Measurements from ENCODE around the gene NCS1. TPM values are rescaled to one million over a fixed set of nuclear protein-coding genes. Genes with fewer than 3 reads are reported as not detected.

The NCS1 gene
- total RNA-seq, 1 experiment from 2014 or later = 58.6 TPM

DNA sequence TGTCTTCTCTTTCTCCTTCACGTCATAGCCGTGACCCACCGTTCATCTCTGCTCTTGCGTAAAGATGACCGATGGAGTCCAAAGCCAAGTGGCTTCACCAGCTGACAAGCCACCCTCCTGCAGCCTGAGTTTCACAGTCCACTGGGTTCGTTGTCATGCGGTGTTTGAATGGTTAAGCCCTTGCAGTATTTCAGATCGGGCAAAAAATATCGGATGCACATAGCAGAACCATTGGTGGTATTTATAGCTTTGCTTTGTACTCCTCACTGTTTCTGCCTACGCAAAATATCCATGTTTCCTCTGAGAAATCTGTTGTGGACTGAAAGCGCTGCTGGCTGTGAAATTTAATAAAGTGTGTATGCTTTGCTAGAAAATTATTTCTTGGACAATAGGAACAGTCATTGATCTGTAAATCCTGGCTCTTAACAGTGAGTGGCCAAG lies 34.5 kb upstream of the NCS1 start:
- Histone ChIP-seq H3K27me3 (replicated peaks; ENCODE audit: insufficient read depth, low read depth, low read length, poor library complexity) (no peaks in the 10 kb centered on the region), H3K27ac (ENCODE audit: low read depth, low read length, poor library complexity, severe bottlenecking) (no peak overlapping the region), H3K9me3 (ENCODE audit: low read depth, low read length, poor library complexity, severe bottlenecking) (no peaks in the 10 kb centered on the region), H3K36me3 (ENCODE audit: insufficient read depth, low read length, poor library complexity, severe bottlenecking) (peaks cover 3% of the 10 kb centered on the region), H3K4me3 (ENCODE audit: low read depth, low read length, poor library complexity, severe bottlenecking) (no peak overlapping the region), H3K4me1 (ENCODE audit: insufficient read depth, low read length, poor library complexity, severe bottlenecking) (no peaks in the 10 kb centered on the region)
- intact Hi-C loops (cut with micrococcal nuclease; ENCODE audit: unreplicated experiment) = no loop called here
- no peak for DNase-seq (ENCODE audit: low spot score)
- no peak for TF ChIP-seq EZH2 (IDR thresholded peaks at IDR 0.05; ENCODE audit: borderline replicate concordance, low read depth, low read length, poor library complexity, severe bottlenecking)
- TF ChIP-seq, protein P1, sequence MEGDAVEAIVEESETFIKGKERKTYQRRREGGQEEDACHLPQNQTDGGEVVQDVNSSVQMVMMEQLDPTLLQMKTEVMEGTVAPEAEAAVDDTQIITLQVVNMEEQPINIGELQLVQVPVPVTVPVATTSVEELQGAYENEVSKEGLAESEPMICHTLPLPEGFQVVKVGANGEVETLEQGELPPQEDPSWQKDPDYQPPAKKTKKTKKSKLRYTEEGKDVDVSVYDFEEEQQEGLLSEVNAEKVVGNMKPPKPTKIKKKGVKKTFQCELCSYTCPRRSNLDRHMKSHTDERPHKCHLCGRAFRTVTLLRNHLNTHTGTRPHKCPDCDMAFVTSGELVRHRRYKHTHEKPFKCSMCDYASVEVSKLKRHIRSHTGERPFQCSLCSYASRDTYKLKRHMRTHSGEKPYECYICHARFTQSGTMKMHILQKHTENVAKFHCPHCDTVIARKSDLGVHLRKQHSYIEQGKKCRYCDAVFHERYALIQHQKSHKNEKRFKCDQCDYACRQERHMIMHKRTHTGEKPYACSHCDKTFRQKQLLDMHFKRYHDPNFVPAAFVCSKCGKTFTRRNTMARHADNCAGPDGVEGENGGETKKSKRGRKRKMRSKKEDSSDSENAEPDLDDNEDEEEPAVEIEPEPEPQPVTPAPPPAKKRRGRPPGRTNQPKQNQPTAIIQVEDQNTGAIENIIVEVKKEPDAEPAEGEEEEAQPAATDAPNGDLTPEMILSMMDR (conservative IDR thresholded peaks at IDR 0.05; ENCODE audit: low read depth, low read length) = no peak
- no TSS peak for BruUV-seq (replicated peaks)
- ChIA-PET CTCF (no interaction called here), POLR2A (ENCODE audit: low non-redundant PET) (no interaction called here)

DNA sequence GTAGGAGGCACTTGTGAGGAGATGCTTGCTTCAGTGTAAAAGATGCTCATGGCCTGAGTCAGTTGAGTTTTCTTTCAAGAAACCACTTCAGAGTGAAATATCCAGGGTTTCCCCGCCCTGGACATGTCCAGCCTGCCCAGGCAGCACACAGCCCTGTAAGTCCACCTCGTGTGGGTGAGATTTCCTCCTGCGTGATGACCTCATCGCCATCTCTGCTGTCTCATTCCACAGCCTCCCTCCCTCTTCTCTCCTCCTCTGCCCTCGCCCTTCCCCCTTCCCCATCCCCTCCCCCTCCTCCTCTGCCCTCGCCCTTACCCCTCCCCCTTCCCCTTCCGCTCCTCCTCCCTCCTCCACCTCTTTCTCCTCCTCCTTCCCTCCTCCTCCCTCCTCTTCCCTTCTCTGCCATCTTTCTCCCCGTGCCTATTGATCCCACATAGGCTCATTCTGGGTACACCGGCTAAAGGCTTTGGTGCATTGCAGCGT lies 34.0 kb upstream of the NCS1 start:
- DNase-seq (ENCODE audit: low spot score) = no peak

DNA sequence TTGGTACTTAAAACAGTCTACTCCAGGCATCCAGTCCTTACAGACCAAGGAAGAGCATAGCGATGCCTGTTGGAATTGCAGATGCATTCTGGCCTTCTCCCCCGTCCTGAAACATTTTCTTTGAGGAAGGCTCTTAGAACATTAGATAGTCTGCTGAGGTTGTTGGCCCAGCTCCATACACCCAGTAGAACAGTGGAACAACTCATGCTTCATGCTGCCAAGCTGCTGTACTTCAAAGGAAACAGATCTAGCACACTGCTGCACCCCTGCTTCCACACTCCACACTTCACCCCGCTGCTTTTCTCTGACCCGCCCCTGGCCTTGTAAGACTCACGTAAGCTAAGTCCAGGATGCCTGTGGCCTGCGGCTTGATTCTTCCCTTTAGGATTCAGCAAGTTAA lies 33.4 kb upstream of the NCS1 start:
- H3K4me1 ChIP-seq (ENCODE audit: insufficient read depth, low read length, poor library complexity, severe bottlenecking) = no peaks in the 10 kb centered on the region
- H3K27me3 ChIP-seq (replicated peaks; ENCODE audit: insufficient read depth, low read depth, low read length, poor library complexity) = no peaks in the 10 kb centered on the region
- no peak overlapping the region for H3K27ac ChIP-seq (ENCODE audit: low read depth, low read length, poor library complexity, severe bottlenecking)
- no peak for TF ChIP-seq EZH2 (IDR thresholded peaks at IDR 0.05; ENCODE audit: borderline replicate concordance, low read depth, low read length, poor library complexity, severe bottlenecking)
- TF ChIP-seq, protein P1 (conservative IDR thresholded peaks at IDR 0.05; ENCODE audit: low read depth, low read length) = no peak
- H3K9me3 ChIP-seq (ENCODE audit: low read depth, low read length, poor library complexity, severe bottlenecking) = no peaks in the 10 kb centered on the region
- ChIA-PET POLR2A (ENCODE audit: low non-redundant PET) (no interaction called here), CTCF (no interaction called here)
- no peak for DNase-seq (ENCODE audit: low spot score)
- peaks cover 3% of the 10 kb centered on the region for H3K36me3 ChIP-seq (ENCODE audit: insufficient read depth, low read length, poor library complexity, severe bottlenecking)
- BruUV-seq (replicated peaks) = no TSS peak
- intact Hi-C loops (cut with micrococcal nuclease; ENCODE audit: unreplicated experiment) = no loop called here
- no peak overlapping the region for H3K4me3 ChIP-seq (ENCODE audit: low read depth, low read length, poor library complexity, severe bottlenecking)

More for the DNA sequence above, 34.0 kb upstream of the NCS1 start:
- Histone ChIP-seq H3K27ac (ENCODE audit: low read depth, low read length, poor library complexity, severe bottlenecking) (no peak overlapping the region), H3K27me3 (replicated peaks; ENCODE audit: insufficient read depth, low read depth, low read length, poor library complexity) (no peaks in the 10 kb centered on the region), H3K4me1 (ENCODE audit: insufficient read depth, low read length, poor library complexity, severe bottlenecking) (no peaks in the 10 kb centered on the region), H3K4me3 (ENCODE audit: low read depth, low read length, poor library complexity, severe bottlenecking) (no peak overlapping the region), H3K36me3 (ENCODE audit: insufficient read depth, low read length, poor library complexity, severe bottlenecking) (peaks cover 3% of the 10 kb centered on the region), H3K9me3 (ENCODE audit: low read depth, low read length, poor library complexity, severe bottlenecking) (no peaks in the 10 kb centered on the region)
- intact Hi-C loops (cut with micrococcal nuclease; ENCODE audit: unreplicated experiment) = no loop called here
- POLR2A ChIA-PET (ENCODE audit: low non-redundant PET) = no interaction called here
- BruUV-seq (replicated peaks) = no TSS peak
- CTCF ChIA-PET = no interaction called here
- TF ChIP-seq, protein P1 (conservative IDR thresholded peaks at IDR 0.05; ENCODE audit: low read depth, low read length) = no peak
- no peak for TF ChIP-seq EZH2 (IDR thresholded peaks at IDR 0.05; ENCODE audit: borderline replicate concordance, low read depth, low read length, poor library complexity, severe bottlenecking)
